Measurements from ENCODE around the gene NRAS.

NRAS gene

DNA sequence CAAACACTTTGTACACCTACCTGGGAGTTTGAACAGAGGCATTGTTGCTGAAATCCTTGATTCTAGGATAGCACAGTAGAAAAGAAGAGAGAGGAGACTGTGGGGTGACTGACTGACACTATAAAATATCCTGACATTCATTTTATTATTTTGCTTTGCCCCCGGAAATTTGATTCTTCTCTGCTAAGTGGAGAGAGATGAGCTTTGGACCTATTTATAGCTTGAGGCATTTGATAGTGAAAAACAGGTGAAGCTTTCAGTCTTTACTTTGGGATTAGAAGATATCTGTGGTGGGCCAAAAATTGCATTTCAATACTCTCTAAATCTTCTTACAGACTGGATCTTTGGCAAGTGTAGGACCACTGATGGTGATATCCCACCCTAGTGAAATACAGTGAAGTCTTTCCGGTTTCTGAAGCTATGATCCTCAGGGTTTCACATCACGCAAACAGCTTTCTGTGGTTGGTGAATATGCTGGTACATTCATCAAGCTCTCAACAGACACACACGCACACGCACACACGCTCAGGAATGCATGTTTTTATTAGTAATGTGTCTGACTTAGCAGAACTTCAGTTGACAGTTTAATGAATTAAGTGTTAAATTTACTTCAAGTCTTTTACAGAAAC lies 21.0 kb downstream of the NRAS start, which contains the start of gene AMPD1:
AMPD1 (minus strand) TSS at position 117 of the 629 bp plus-strand sequence; CDS start at position 42, 75 bp downstream.
- no peak for TF ChIP-seq EZH2phosphoT487 (IDR thresholded peaks at IDR 0.05; ENCODE audit: low read depth)
- TF ChIP-seq, protein P1, sequence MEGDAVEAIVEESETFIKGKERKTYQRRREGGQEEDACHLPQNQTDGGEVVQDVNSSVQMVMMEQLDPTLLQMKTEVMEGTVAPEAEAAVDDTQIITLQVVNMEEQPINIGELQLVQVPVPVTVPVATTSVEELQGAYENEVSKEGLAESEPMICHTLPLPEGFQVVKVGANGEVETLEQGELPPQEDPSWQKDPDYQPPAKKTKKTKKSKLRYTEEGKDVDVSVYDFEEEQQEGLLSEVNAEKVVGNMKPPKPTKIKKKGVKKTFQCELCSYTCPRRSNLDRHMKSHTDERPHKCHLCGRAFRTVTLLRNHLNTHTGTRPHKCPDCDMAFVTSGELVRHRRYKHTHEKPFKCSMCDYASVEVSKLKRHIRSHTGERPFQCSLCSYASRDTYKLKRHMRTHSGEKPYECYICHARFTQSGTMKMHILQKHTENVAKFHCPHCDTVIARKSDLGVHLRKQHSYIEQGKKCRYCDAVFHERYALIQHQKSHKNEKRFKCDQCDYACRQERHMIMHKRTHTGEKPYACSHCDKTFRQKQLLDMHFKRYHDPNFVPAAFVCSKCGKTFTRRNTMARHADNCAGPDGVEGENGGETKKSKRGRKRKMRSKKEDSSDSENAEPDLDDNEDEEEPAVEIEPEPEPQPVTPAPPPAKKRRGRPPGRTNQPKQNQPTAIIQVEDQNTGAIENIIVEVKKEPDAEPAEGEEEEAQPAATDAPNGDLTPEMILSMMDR (IDR thresholded peaks at IDR 0.05; ENCODE audit: low read depth, low read length), result no peak
- H3K4me3 ChIP-seq (ENCODE audit: low read length), result no peak within 1 kb of the TSS
- no peaks in the 10 kb centered on the region for H3K36me3 ChIP-seq (replicated peaks; ENCODE audit: low read depth, low read length)
- H3K27me3 ChIP-seq (ENCODE audit: low read depth, low read length), result no peaks in the 10 kb centered on the region
- no peaks in the 10 kb centered on the region for H4K20me1 ChIP-seq (ENCODE audit: insufficient read depth, low read length)
- no peak within 1 kb of the TSS for H3K4me2 ChIP-seq (ENCODE audit: low read length)
- H3K4me1 ChIP-seq (ENCODE audit: low read length), result no peaks in the 10 kb centered on the region
- no peaks in the 10 kb centered on the region for H3K9me3 ChIP-seq (ENCODE audit: insufficient read depth, low read length)
- no peak within 1 kb of the TSS for H2AFZ ChIP-seq (ENCODE audit: low read depth, low read length)
- no peak within 1 kb of the TSS for H3K9ac ChIP-seq (ENCODE audit: low read length)
- H3K79me2 ChIP-seq (ENCODE audit: low read length), result no peaks in the 10 kb centered on the region
- no peak within 1 kb of the TSS for H3K27ac ChIP-seq (ENCODE audit: low read length)

DNA sequence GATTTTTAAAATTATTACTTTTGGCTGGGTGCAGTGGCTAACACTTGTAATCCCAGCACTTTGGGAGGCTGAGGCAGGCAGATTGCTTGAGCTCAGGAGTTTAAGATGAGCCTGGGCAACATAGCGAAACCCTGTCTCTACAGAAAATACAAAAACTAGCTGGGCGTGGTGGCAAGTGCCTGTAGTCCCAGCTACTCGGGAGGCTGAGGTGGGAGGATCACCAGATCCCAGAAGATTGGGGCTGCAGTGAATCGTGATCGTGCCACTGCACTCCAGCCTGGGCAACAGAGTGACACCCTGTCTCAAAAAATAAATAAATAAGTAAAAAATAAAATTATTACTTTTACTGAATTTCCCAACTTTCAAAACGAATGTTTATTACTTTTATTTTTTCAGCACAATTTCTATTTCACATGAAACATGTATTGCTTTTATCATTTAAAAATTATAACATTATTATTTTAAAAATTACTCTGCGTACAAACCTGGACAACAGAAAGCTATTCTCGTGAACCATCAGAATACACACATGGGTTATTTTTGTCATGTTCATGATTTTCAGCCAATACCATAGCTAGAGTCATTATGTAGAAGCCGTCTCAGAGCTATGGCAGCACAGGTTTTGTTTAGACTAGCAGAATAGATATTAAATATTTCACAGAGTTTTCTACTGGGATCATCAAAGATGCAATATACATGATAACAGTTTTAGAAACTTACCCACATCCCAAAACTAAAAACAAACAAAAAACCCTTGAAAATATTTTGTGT lies 21.8 kb downstream of the NRAS start:
- no peaks in the 10 kb centered on the region for H3K27me3 ChIP-seq (ENCODE audit: low read depth, low read length)
- no peak overlapping the region for H3K27ac ChIP-seq (ENCODE audit: low read length)
- H4K20me1 ChIP-seq (ENCODE audit: insufficient read depth, low read length), result no peaks in the 10 kb centered on the region
- H3K9me3 ChIP-seq (ENCODE audit: insufficient read depth, low read length), result no peaks in the 10 kb centered on the region
- H3K4me2 ChIP-seq (ENCODE audit: low read length), result no peak overlapping the region
- no peaks in the 10 kb centered on the region for H3K36me3 ChIP-seq (replicated peaks; ENCODE audit: low read depth, low read length)
- H3K79me2 ChIP-seq (ENCODE audit: low read length), result no peaks in the 10 kb centered on the region
- H3K4me3 ChIP-seq (ENCODE audit: low read length), result no peak overlapping the region
- H3K9ac ChIP-seq (ENCODE audit: low read length), result no peak overlapping the region
- no peak overlapping the region for H2AFZ ChIP-seq (ENCODE audit: low read depth, low read length)
- H3K4me1 ChIP-seq (ENCODE audit: low read length), result no peaks in the 10 kb centered on the region
- TF ChIP-seq, protein P1 (IDR thresholded peaks at IDR 0.05; ENCODE audit: low read depth, low read length), result no peak
- no peak for TF ChIP-seq EZH2phosphoT487 (IDR thresholded peaks at IDR 0.05; ENCODE audit: low read depth)

DNA sequence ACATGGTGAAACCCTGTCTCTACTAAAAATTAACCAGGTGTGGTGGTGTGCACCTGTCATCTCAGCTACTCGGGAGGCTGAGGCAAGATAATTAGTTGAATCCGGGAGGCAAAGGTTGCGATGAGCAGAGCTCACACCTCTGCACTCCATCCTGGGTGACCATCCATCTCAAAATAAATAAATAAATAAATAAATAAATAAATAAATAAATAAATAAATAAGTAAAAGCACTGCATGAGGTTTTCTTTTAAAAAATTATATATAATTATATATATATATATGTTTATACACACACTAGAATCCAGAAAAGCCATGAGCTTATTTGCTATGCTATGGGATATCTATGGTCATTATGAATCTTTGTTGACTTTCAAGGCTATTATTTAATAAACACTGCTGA lies 23.6 kb downstream of the NRAS start:
- no peaks in the 10 kb centered on the region for H3K27me3 ChIP-seq (ENCODE audit: low read depth, low read length)
- TF ChIP-seq, protein P1 (IDR thresholded peaks at IDR 0.05; ENCODE audit: low read depth, low read length), result no peak
- TF ChIP-seq EZH2phosphoT487 (IDR thresholded peaks at IDR 0.05; ENCODE audit: low read depth), result no peak
- no peak overlapping the region for H2AFZ ChIP-seq (ENCODE audit: low read depth, low read length)
- H3K4me3 ChIP-seq (ENCODE audit: low read length), result no peak overlapping the region
- H4K20me1 ChIP-seq (ENCODE audit: insufficient read depth, low read length), result no peaks in the 10 kb centered on the region
- H3K9ac ChIP-seq (ENCODE audit: low read length), result no peak overlapping the region
- no peaks in the 10 kb centered on the region for H3K9me3 ChIP-seq (ENCODE audit: insufficient read depth, low read length)
- H3K27ac ChIP-seq (ENCODE audit: low read length), result no peak overlapping the region
- H3K36me3 ChIP-seq (replicated peaks; ENCODE audit: low read depth, low read length), result no peaks in the 10 kb centered on the region
- no peak overlapping the region for H3K4me2 ChIP-seq (ENCODE audit: low read length)
- no peaks in the 10 kb centered on the region for H3K79me2 ChIP-seq (ENCODE audit: low read length)
- no peaks in the 10 kb centered on the region for H3K4me1 ChIP-seq (ENCODE audit: low read length)

DNA sequence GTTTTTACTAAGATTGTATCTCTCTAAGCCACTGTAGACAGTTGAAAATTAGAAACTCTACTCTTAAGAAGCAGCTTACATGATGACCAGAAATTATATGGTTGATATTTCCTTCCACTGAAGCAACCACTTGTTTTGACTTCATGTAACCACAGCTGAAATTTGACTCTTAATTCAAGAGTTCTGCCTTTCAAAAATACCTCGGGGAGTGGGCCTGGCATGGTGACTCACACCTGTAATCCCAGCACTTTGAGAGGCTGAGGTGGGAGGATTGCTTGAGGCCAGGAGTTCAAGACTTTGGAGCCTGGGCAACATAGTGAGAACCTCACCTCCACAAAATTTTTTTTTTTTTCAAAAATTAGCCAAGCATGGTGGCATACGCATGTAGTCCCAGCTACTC lies 25.5 kb downstream of the NRAS start:
- no peak overlapping the region for H2AFZ ChIP-seq (ENCODE audit: low read depth, low read length)

More for the DNA sequence above, 25.5 kb downstream of the NRAS start:
- H3K27me3 ChIP-seq (ENCODE audit: low read depth, low read length), result no peaks in the 10 kb centered on the region
- no peaks in the 10 kb centered on the region for H4K20me1 ChIP-seq (ENCODE audit: insufficient read depth, low read length)
- H3K27ac ChIP-seq (ENCODE audit: low read length), result no peak overlapping the region
- no peaks in the 10 kb centered on the region for H3K79me2 ChIP-seq (ENCODE audit: low read length)
- no peaks in the 10 kb centered on the region for H3K36me3 ChIP-seq (replicated peaks; ENCODE audit: low read depth, low read length)
- H3K4me1 ChIP-seq (ENCODE audit: low read length), result no peaks in the 10 kb centered on the region
- H3K9me3 ChIP-seq (ENCODE audit: insufficient read depth, low read length), result no peaks in the 10 kb centered on the region
- H3K4me2 ChIP-seq (ENCODE audit: low read length), result no peak overlapping the region
- no peak overlapping the region for H3K9ac ChIP-seq (ENCODE audit: low read length)
- TF ChIP-seq, protein P1 (IDR thresholded peaks at IDR 0.05; ENCODE audit: low read depth, low read length), result no peak
- TF ChIP-seq EZH2phosphoT487 (IDR thresholded peaks at IDR 0.05; ENCODE audit: low read depth), result no peak
- H3K4me3 ChIP-seq (ENCODE audit: low read length), result no peak overlapping the region

Measured in OCI-LY3 (cell line).